ENCODE data around the gene ELF2. TPM values are rescaled to one million over a fixed set of nuclear protein-coding genes. Genes with fewer than 3 reads are reported as not detected.

ELF2 gene
- total RNA-seq, 1 experiment from 2014 or later: 44.6 TPM

DNA sequence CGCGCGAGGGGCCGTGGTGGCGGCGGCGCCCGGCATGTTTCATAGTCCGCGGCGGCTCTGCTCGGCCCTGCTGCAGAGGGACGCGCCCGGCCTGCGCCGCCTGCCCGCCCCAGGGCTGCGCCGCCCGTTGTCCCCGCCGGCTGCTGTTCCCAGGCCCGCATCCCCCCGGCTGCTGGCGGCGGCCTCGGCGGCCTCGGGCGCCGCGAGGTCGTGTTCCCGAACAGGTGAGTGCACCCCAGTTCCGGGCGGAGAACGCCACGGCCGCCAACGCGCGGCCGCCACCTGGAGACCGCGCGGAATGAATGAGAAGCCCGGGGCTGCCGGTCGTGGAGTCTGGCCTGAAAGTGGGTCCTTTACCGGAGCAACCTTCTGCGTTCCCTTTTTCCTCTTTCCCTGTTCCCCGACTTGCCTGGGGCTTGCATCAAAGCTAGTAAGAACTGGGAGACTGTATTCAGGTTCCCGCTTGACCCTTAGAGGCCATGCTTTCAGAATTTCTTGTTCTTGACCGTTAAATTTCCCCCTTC, 161.0 kb downstream of the ELF2 start (continued):
- TF ChIP-seq ZNF219 (CRISPR knock-in tag; IDR thresholded peaks at IDR 0.05; ENCODE audit: borderline replicate concordance) (no peak), ZNF532 (CRISPR knock-in tag; IDR thresholded peaks at IDR 0.05; ENCODE audit: borderline replicate concordance) (no peak), GRHL2 (CRISPR knock-in tag; IDR thresholded peaks at IDR 0.05; ENCODE audit: insufficient replicate concordance, severe bottlenecking) (no peak), MYBL2 (CRISPR knock-in tag; IDR thresholded peaks at IDR 0.05) (no peak; the same call in 1 of the 2 replicates), ZNF232 (CRISPR knock-in tag; IDR thresholded peaks at IDR 0.05) (no peak; the same call in 1 of the 2 replicates), CREB1 (CRISPR knock-in tag; IDR thresholded peaks at IDR 0.05) (no peak), NFYB (CRISPR knock-in tag; conservative IDR thresholded peaks at IDR 0.05; ENCODE audit: low read depth) (no peak), SP1 (CRISPR knock-in tag; conservative IDR thresholded peaks at IDR 0.05) (0 out of 2 replicates have a peak, but pooled peaks have one; percentile 11), ESRRA (CRISPR knock-in tag; IDR thresholded peaks at IDR 0.05; ENCODE audit: borderline replicate concordance) (no peak; the same call in 1 of the 2 replicates), CBFB (CRISPR knock-in tag; IDR thresholded peaks at IDR 0.05; ENCODE audit: low read depth) (no peak), TP53 (CRISPR knock-in tag; IDR thresholded peaks at IDR 0.05) (no peak), KAT7 (CRISPR knock-in tag; IDR thresholded peaks at IDR 0.05; ENCODE audit: borderline replicate concordance) (no peak), MXD4 (CRISPR knock-in tag; IDR thresholded peaks at IDR 0.05; ENCODE audit: borderline replicate concordance) (no peak), MLX (CRISPR knock-in tag; IDR thresholded peaks at IDR 0.05) (0 out of 2 replicates have a peak, but pooled peaks have one; percentile 86), EMX1 (CRISPR knock-in tag; IDR thresholded peaks at IDR 0.05) (no peak), TEAD4 (CRISPR knock-in tag; IDR thresholded peaks at IDR 0.05) (no peak), FOXK1 (CRISPR knock-in tag; IDR thresholded peaks at IDR 0.05) (peak; percentile 18), ZNF317 (CRISPR knock-in tag; IDR thresholded peaks at IDR 0.05; ENCODE audit: borderline replicate concordance, low read depth) (no peak; the same call in 1 of the 2 replicates)
- TF ChIP-seq, protein P1, sequence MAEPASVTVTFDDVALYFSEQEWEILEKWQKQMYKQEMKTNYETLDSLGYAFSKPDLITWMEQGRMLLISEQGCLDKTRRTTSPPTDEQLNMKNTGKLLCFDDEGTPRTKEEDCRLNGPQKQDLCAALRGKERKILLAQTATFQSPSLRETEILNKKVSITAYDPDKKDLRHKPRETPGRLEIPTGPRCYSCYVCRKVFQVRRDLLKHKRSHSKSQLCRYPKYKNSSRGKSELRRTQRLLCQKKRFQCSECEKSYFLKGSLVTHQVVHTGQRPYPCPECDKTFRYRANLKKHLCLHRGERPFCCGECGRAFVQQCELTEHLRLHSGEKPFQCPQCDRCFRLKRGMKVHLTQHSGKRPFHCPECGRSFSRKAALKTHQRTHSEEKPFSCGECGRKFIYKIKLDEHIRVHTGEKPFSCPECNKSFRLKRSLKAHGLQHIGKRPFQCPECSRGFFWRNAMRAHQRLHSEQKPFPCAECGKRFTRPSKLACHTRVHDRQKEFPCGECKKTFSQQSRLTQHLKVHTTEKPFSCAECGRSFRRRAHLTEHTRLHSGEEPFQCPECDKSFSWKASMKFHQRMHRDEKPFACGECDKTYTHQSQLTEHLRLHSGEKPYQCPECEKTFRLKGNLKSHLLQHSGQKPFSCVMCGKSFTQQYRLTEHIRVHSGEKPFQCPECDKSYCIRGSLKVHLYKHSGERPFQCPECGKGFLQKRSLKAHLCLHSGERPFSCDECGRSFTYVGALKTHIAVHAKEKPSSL (CRISPR knock-in tag; conservative IDR thresholded peaks at IDR 0.05): no peak
- TF ChIP-seq, protein P2, sequence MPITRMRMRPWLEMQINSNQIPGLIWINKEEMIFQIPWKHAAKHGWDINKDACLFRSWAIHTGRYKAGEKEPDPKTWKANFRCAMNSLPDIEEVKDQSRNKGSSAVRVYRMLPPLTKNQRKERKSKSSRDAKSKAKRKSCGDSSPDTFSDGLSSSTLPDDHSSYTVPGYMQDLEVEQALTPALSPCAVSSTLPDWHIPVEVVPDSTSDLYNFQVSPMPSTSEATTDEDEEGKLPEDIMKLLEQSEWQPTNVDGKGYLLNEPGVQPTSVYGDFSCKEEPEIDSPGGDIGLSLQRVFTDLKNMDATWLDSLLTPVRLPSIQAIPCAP (CRISPR knock-in tag; IDR thresholded peaks at IDR 0.05): no peak
- TF ChIP-seq, protein P3, sequence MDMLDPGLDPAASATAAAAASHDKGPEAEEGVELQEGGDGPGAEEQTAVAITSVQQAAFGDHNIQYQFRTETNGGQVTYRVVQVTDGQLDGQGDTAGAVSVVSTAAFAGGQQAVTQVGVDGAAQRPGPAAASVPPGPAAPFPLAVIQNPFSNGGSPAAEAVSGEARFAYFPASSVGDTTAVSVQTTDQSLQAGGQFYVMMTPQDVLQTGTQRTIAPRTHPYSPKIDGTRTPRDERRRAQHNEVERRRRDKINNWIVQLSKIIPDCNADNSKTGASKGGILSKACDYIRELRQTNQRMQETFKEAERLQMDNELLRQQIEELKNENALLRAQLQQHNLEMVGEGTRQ (CRISPR knock-in tag; IDR thresholded peaks at IDR 0.05): no peak
- TF ChIP-seq, protein P4, sequence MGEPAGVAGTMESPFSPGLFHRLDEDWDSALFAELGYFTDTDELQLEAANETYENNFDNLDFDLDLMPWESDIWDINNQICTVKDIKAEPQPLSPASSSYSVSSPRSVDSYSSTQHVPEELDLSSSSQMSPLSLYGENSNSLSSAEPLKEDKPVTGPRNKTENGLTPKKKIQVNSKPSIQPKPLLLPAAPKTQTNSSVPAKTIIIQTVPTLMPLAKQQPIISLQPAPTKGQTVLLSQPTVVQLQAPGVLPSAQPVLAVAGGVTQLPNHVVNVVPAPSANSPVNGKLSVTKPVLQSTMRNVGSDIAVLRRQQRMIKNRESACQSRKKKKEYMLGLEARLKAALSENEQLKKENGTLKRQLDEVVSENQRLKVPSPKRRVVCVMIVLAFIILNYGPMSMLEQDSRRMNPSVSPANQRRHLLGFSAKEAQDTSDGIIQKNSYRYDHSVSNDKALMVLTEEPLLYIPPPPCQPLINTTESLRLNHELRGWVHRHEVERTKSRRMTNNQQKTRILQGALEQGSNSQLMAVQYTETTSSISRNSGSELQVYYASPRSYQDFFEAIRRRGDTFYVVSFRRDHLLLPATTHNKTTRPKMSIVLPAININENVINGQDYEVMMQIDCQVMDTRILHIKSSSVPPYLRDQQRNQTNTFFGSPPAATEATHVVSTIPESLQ (CRISPR knock-in tag; IDR thresholded peaks at IDR 0.05): no peak
- TF ChIP-seq, protein P5, sequence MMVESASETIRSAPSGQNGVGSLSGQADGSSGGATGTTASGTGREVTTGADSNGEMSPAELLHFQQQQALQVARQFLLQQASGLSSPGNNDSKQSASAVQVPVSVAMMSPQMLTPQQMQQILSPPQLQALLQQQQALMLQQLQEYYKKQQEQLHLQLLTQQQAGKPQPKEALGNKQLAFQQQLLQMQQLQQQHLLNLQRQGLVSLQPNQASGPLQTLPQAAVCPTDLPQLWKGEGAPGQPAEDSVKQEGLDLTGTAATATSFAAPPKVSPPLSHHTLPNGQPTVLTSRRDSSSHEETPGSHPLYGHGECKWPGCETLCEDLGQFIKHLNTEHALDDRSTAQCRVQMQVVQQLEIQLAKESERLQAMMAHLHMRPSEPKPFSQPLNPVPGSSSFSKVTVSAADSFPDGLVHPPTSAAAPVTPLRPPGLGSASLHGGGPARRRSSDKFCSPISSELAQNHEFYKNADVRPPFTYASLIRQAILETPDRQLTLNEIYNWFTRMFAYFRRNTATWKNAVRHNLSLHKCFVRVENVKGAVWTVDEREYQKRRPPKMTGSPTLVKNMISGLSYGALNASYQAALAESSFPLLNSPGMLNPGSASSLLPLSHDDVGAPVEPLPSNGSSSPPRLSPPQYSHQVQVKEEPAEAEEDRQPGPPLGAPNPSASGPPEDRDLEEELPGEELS (CRISPR knock-in tag; IDR thresholded peaks at IDR 0.05): no peak
- TF ChIP-seq, protein P6, sequence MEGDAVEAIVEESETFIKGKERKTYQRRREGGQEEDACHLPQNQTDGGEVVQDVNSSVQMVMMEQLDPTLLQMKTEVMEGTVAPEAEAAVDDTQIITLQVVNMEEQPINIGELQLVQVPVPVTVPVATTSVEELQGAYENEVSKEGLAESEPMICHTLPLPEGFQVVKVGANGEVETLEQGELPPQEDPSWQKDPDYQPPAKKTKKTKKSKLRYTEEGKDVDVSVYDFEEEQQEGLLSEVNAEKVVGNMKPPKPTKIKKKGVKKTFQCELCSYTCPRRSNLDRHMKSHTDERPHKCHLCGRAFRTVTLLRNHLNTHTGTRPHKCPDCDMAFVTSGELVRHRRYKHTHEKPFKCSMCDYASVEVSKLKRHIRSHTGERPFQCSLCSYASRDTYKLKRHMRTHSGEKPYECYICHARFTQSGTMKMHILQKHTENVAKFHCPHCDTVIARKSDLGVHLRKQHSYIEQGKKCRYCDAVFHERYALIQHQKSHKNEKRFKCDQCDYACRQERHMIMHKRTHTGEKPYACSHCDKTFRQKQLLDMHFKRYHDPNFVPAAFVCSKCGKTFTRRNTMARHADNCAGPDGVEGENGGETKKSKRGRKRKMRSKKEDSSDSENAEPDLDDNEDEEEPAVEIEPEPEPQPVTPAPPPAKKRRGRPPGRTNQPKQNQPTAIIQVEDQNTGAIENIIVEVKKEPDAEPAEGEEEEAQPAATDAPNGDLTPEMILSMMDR (IDR thresholded peaks at IDR 0.05): no peak

Data from WTC11 (cell line).